GM18499 (cell line): ENCODE results near the gene FCHO1.

Source experiments
- ATAC-seq: cut with Tn5 transposase; IDR thresholded peaks from one replicate; pipeline ENCODE4 v1.9.1; 2021; ENCODE audit warnings: moderate number of reproducible peaks; ENCODE audit not compliant: insufficient read depth, unreplicated experiment

Gene FCHO1

DNA sequence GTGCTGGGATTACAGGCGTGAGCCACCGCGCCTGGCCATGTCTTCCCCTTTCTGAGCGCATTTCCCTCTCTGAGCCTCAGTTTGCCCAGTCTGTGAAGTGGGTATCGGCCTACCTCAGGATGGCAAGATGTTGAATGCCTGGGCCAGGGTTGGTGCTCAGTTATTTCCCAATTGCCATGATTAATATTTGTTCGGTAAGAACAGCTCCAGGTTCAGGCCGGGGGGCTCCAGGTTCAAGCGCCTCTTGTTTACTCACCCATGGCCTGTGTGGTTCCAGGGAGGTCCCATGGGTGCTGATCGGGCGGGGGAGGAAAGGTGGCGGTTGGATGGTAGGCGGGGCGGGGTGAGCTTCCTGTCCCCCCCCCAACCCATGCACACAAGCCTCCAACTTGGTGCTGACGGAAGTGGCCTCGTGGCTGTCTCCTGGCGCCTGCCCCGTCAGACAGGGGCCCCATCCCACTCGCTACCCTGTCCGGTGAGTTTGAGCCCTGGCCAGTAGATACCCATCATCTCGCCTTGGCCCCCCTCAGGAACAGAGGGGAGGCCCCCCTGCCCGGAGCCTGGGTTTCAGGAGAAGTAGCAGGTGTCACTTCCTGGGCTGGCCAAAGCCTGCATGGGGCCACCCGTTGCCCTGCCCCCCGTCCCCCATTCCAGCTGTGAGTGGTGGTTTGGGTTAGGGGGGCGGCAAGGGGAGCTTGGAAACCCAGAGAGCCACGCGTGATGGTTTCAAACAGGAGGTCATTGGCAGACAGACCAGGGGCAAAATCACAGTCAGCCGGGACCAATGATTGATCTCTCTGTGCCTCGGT lies at the start of gene FCHO1:
TSS of gene FCHO1 (plus strand) at position 375 of the 809 bp plus-strand sequence. CDS start 3,688 bp downstream, outside the sequence.
- no peak for ATAC-seq

DNA sequence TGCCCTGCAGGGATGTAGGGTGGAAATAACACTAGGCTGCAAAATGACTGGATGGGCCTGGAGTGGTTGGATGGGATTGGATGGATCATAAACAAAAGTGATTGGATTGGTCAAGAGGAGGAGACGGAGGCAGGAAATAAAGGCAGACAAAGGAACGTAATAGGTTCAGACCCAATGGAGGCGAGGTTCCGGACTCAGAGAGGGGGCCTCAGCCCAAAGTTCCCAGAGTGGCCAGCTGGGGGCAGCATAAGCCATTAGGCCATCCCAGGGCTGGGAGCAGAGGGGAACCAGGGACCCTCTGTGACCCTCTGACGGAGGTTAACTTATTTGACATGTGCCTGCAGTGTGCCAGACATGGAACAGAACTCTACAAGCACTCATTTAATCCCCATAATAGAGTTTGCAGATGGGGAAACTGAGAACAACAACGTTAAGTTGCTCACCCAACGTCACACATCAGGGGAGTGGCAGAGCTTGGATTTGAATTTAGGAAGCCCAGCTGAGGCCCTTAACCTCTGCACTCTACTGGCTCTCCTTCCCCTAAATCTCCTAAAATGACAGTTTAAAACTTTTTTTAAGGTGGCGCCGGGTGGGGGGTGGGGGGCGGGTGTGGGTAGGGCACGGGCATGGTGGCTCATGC lies 47.3 kb upstream of the FCHO1 start:
- no peak for ATAC-seq

DNA sequence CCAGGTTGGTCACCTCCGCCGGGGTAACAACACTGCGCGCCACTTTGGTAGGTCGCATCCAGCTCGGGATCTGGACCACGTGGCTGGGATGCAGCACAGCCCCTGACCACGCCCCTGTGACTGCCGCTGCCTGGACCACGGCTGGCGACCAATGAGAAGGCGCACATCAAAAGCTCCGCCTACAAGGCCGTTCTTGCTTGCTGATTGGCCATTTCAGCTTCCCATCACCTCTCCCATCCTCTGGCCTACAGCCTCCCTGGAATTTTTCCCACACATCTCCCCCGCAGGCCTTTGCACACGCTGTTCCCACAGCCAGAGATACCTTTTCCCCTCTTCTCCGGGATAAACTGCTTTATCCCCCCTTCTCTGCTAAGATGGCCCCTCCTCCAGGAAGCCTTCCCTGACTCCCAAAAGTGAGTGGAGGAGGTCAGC lies 44.5 kb upstream of the FCHO1 start:
- ATAC-seq: no peak

DNA sequence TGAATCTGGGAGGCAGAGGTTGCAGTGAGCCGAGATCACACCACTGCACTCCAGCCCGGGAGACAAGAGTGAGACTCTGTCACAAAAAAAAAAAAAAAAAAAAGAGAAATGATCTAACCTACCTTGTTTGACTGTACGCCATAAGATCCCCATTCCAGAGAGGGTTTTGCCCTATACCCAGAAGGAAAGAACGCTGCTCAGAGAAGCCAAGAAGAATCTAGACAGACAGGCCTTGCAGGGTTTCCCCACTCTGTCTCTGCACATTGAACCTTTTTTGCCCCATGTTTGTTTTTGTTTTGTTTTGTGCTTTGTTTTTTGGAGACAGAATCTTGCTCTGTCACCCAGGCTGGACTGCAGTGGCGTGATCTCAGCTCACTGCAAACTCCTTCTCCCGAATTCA lies 39.4 kb upstream of the FCHO1 start:
- ATAC-seq: no peak

GRCh38 chr19:17716309-17716929 lies 34.9 kb upstream of the FCHO1 start:
- ATAC-seq: no peak

DNA sequence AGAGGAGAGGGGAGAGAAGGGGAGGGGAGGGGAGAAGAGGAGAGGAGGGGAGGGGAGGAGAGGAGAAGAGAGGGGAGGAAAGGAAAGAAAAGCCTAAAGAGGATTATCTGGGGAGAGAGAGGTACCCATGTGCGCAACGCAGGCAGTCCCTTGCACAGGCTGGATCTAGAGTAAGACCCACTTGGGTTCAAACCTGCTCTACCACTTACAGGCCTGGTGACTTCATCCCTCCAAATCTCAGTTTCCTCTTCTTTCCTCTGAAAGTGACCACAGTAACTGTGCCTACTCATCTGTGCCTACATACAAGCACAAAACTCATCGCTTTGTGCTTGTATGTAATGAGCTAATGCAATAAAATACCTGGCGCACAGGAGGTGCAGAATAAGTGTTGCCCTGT lies 32.7 kb upstream of the FCHO1 start:
- no peak for ATAC-seq

- no peak for ATAC-seq
Measured at GRCh38 chr19:17718947-17719711, 32.1 kb upstream of the FCHO1 start, which contains the start of gene MAP1S. Gene MAP1S, plus strand, starts transcription at chr19:17719480. Its CDS starts 23 bp downstream, at chr19:17719503.

DNA sequence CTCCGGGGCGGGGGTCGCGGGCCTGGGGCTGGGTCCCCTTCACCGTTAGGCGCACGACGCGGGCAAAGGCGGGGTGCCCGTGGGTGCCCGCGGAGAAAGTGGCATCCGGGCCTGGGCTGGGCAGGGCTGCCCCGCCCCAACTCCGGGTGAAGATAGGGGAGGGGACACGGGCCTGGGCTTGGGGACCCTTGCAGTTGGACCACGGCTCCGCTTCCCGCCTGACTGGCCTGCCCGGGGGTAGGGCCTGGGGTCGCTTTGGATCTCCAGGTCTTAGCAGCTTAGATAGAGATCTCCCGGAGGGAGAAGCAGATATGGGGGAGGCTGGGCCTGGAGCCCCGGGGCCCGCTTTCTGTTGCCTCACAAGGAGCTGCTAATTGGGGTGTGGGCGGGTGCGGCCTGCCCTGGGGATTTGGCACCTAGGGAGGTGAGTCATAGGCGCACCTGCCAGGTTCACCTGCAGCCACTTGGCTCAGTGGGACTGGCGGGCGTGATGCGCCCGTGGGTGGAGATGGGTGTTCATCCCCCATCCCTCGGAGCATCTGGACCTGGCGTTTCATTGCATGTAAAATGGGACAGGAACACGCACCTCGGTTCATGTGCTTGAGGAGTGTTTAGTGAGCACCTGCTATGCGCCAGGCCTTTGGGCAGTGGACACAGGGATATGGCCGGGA lies 31.4 kb upstream of the FCHO1 start:
- ATAC-seq: no peak

- no peak for ATAC-seq
Measured at GRCh38 chr19:17720440-17720839, 30.8 kb upstream of the FCHO1 start.

DNA sequence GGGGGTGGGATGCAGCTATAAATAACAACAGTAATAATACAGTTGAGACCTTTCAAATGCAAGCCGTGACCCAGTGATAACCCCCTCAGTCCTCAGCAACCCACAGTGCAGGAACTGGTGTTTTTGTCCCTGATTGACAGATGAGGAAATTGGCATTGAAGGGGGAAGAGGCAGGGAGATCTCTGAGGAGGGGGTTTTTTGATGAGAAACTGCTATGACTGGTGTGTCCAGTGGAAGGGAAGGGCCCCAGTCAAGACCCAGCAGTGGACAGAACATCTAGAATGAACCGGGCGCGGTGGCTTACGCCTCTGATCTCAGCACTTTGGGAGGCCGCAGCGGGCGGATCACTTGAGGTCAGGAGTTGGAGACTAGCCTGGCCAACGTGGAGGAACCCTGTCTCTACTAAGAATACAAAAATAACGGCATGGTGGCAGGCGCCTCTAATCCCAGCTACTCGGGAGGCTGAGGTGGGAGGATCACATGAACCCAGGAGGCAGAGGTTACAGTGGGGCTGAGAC lies 30.1 kb upstream of the FCHO1 start:
- ATAC-seq: no peak

GRCh38 chr19:17721821-17722220 lies 29.5 kb upstream of the FCHO1 start:
- no peak for ATAC-seq

DNA sequence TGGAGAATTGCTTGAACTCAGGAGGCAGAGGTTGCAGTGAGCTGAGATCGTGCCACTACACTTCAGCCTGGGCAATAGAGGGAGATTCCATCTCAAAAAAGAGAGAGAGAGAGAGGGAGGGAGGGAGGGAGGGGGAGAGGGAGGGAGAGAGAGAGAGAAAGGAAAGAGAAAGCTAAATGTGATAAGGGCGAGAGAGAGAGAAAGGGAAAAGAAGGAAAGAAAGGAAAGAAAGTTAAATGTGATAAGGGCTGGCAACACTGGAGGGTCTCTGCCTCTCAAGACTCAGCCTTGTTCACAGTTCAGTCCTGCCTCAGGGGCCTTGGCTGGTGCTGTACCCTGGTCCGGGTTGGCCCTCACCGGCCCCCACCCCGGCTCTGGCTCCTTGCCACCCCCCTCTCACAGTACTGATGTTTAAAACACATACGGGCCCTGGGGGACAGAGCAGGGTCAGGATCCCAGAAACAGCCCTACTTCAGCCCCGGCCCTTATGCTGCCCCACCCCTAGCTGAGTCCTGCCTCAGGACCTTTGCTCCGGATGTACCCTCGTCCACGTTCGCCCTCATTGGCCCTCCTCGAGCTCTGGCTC lies 28.5 kb upstream of the FCHO1 start:
- no peak for ATAC-seq

GRCh38 chr19:17724655-17725054 lies 26.6 kb upstream of the FCHO1 start:
- ATAC-seq: no peak

DNA sequence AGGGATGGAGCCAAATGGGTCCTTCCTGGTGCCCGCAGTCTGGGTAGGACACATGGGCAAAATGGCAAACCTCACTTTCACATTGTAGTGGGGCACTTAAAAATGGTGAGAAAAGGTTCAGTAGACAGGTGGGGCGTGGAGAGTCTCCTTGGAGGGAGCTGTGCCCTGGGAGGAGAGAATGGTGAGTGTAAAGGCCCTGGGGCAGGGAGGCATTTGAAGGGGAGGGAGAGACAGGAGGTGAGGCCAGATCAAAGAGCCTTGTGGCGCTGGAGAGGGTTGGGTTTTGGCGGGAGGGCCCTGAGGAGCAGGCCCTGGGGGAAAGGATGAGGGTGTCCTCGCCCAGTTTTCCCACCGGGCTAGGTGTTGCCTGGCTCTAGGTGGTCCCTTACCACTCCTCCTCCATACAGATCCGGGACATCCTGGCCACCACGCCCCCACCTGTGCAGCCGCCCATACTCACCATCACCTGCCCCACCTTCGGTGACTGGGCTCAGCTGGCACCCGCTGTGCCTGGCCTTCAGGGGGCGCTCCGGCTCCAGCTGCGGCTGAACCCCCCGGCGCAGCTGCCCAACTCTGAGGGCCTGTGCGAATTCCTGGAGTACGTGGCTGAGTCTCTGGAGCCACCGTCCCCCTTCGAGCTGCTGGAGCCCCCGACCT lies 25.7 kb upstream of the FCHO1 start:
- no peak for ATAC-seq

DNA sequence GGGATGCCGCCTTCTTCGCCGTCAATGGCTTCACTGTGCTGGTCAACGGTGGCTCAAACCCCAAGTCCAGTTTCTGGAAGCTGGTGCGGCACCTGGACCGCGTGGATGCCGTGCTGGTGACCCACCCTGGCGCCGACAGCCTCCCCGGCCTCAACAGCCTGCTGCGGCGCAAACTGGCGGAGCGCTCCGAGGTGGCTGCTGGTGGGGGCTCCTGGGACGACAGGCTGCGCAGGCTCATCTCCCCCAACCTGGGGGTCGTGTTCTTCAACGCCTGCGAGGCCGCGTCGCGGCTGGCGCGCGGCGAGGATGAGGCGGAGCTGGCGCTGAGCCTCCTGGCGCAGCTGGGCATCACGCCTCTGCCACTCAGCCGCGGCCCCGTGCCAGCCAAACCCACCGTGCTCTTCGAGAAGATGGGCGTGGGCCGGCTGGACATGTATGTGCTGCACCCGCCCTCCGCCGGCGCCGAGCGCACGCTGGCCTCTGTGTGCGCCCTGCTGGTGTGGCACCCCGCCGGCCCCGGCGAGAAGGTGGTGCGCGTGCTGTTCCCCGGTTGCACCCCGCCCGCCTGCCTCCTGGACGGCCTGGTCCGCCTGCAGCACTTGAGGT lies 25.0 kb upstream of the FCHO1 start:
- ATAC-seq: no peak

GRCh38 chr19:17726964-17727773 lies 24.1 kb upstream of the FCHO1 start:
- ATAC-seq: no peak

GRCh38 chr19:17727843-17728242 lies 23.4 kb upstream of the FCHO1 start:
- ATAC-seq: no peak

GRCh38 chr19:17733127-17733526 lies 18.1 kb upstream of the FCHO1 start:
- ATAC-seq: no peak
